Keratinocyte (primary cell): ENCODE results near the gene C10orf71. TPM values are rescaled to one million over a fixed set of nuclear protein-coding genes. Genes with fewer than 3 reads are reported as not detected.

ENCODE experiments used
- DNase-seq: peaks from one replicate; pipeline ENCODE4 v3.0.0-alpha.2; 2011; ENCODE audit warnings: low read depth, missing footprints, low spot score
- FAIRE-seq: peaks from 2 replicates; lab custom pipeline; 2011; peaks lifted over from hg19 to GRCh38; lab: Jason Lieb, UNC
- H2AFZ ChIP-seq: 2 replicates; pipeline ENCODE4 v1.6.0; 2012; ENCODE audit warnings: low read length, control low read depth, inconsistent platforms; ENCODE audit not compliant: control insufficient read depth
- H3K27ac ChIP-seq: 2 replicates; pipeline ENCODE4 v1.5.1; 2011; ENCODE audit warnings: low read length; ENCODE audit not compliant: control insufficient read depth, insufficient read depth
- H3K27me3 ChIP-seq: 3 replicates; pipeline ENCODE4 v1.6.0; 2011; ENCODE audit warnings: low read length; ENCODE audit not compliant: control insufficient read depth, insufficient read depth; ENCODE audit errors: extremely low read depth
- H3K36me3 ChIP-seq, 2 experiments: 2 replicates in 1 of 2; 3 replicates in 1 of 2; pipeline ENCODE4 v1.5.1; 2011; ENCODE audit warnings: low read length in 2 of 2, mild to moderate bottlenecking in 1 of 2; ENCODE audit not compliant: control insufficient read depth in 2 of 2, insufficient read depth in 2 of 2; ENCODE audit errors: extremely low read depth in 1 of 2
- H3K4me1 ChIP-seq: 3 replicates; pipeline ENCODE4 v1.5.1; 2011; ENCODE audit warnings: low read length; ENCODE audit not compliant: control insufficient read depth, insufficient read depth; ENCODE audit errors: extremely low read depth
- H3K4me2 ChIP-seq: 3 replicates; pipeline ENCODE4 v1.6.0; 2011; ENCODE audit warnings: low read depth, low read length; ENCODE audit not compliant: control insufficient read depth, insufficient read depth; ENCODE audit errors: extremely low read depth
- H3K4me3 ChIP-seq, 3 experiments: fragments of 200-600 bp in 1 of 3; sonication (generic) in 1 of 3; 2 replicates in 2 of 3; 3 replicates in 1 of 3; pipeline ENCODE4 v1.5.1; 2011 to 2016; ENCODE audit warnings: low read length in 3 of 3, mild to moderate bottlenecking in 3 of 3, control low read depth in 2 of 3, inconsistent platforms in 1 of 3, low read depth in 1 of 3, mixed read lengths in 1 of 3, mixed run types in 1 of 3, moderate library complexity in 1 of 3; ENCODE audit not compliant: control insufficient read depth in 2 of 3, insufficient read depth in 2 of 3; ENCODE audit errors: extremely low read depth in 1 of 3
- H3K79me2 ChIP-seq: 2 replicates; pipeline ENCODE4 v1.6.0; 2012; ENCODE audit warnings: low read length; ENCODE audit not compliant: control insufficient read depth, insufficient read depth
- H3K9ac ChIP-seq: 3 replicates; pipeline ENCODE4 v1.6.0; 2011; ENCODE audit warnings: low read length; ENCODE audit not compliant: control insufficient read depth, insufficient read depth; ENCODE audit errors: extremely low read depth
- H3K9me1 ChIP-seq: 3 replicates; pipeline ENCODE4 v1.6.0; 2011; ENCODE audit warnings: low read length; ENCODE audit not compliant: control insufficient read depth, insufficient read depth; ENCODE audit errors: extremely low read depth
- H3K9me3 ChIP-seq: 2 replicates; pipeline ENCODE4 v1.5.1; 2012; ENCODE audit warnings: low read depth, low read length; ENCODE audit not compliant: control insufficient read depth
- H4K20me1 ChIP-seq: 3 replicates; pipeline ENCODE4 v1.6.0; 2011; ENCODE audit warnings: low read length; ENCODE audit not compliant: control insufficient read depth, insufficient read depth; ENCODE audit errors: extremely low read depth
- CTCF ChIP-seq, 3 experiments: IDR thresholded peaks in 1 of 3; conservative IDR thresholded peaks in 1 of 3; optimal IDR thresholded peaks in 1 of 3; 2 replicates in 2 of 3; 3 replicates in 1 of 3; pipeline versions ENCODE3 to v1.5.1; 2011; ENCODE audit warnings: low read length in 3 of 3, mild to moderate bottlenecking in 3 of 3, moderate library complexity in 2 of 3, control low read depth in 1 of 3, inconsistent platforms in 1 of 3; ENCODE audit not compliant: insufficient read depth in 2 of 3; ENCODE audit errors: extremely low read depth in 1 of 3
- EZH2 ChIP-seq: IDR thresholded peaks from one replicate; pipeline ENCODE4 v1.6.1; 2012; ENCODE audit warnings: inconsistent platforms, mild to moderate bottlenecking, low read length, moderate library complexity
- dilution Hi-C: fragments of 300-500 bp; cut with MboI; formaldehyde crosslinking; loops from one replicate; pipeline ENCODE4 v1.7.0; 2020; ENCODE audit warnings: low sequenced_read_pairs; ENCODE audit not compliant: extremely low pct_ligation_motif_present
- polyA plus RNA-seq, 5 experiments: library from polyadenylated mRNA; depleted of rRNA in 3 of 5; stranded (reverse) in 3 of 5; stranded (forward) in 1 of 5; unstranded in 1 of 5; fragments of >200 nt; gene quantifications; 1 replicate in 1 of 5; 2 replicates in 3 of 5; 3 replicates in 1 of 5; pipeline versions ENCODE4 v1.2.1 to v1.2.3, GENCODE V29; 2011 to 2012; ENCODE audit warnings: missing spikeins in 2 of 5, low read depth in 1 of 5, low replicate concordance in 1 of 5

The C10orf71 gene
- polyA plus RNA-seq, 1 donor (not counting 4 experiments of a cell fraction or from before 2014, with no cell fraction given) = not detected

GRCh38 chr10:49350138-49350537 is 51.2 kb downstream of the C10orf71 start:
- Histone ChIP-seq H3K4me1 (no peaks in the 10 kb centered on the region), H3K9me3 (no peaks in the 10 kb centered on the region), H3K36me3 (no peaks in the 10 kb centered on the region), H3K4me3 (no peak overlapping the region), H3K79me2 (no peaks in the 10 kb centered on the region), H3K27ac (no peak overlapping the region), H3K9me1 (no peaks in the 10 kb centered on the region), H4K20me1 (no peaks in the 10 kb centered on the region), H3K27me3 (no peaks in the 10 kb centered on the region), H2AFZ (no peak overlapping the region), H3K9ac (no peak overlapping the region), H3K4me2 (no peak overlapping the region)
- FAIRE-seq = no peak
- DNase-seq = no peak
- dilution Hi-C loops = no loop called here
- no peak for TF ChIP-seq CTCF (optimal IDR thresholded peaks at IDR 0.05 in 1 of 3, IDR thresholded peaks at IDR 0.05 in 1 of 3, conservative IDR thresholded peaks at IDR 0.05 in 1 of 3; ENCODE audit: extremely low read depth in 1 of 3, insufficient read depth in 2 of 3, low read length in 3 of 3)
- TF ChIP-seq EZH2 = no peak

DNA sequence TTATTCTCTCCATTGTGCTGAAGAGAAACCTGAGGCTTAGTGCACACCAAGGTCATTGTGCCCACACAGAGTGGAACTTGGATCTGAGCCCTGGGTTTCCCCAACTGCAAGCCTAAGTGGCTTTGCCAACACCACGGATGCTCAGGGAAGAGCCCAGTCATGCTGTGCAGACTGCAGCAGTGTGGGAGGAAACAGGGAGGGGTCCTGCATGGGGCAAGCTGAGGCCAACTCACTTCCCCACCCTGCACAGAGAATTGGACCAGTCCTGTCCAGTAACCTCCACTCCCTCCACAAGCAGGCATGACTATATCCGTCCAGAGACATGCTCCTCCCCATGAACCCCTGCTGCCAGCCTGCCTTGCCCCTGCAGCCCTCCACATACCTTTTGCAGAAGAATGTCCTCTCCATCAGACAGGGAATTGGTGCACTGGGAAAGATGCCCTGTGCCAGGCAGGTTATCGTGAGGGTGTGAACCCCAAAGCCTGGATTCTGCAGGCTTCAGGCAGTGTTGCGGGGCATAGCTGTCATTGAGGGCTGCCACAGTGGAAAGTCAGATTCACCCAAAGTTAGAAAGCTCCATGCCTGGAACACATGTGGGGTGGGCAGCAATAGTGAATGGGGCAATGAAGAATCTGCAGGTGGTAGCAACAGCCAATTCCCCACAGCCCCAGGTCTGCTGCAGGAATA is 52.0 kb downstream of the C10orf71 start:
- no peak overlapping the region for H3K4me2 ChIP-seq
- no peaks in the 10 kb centered on the region for H3K9me1 ChIP-seq
- no peaks in the 10 kb centered on the region for H3K4me1 ChIP-seq
- no peak overlapping the region for H3K9ac ChIP-seq
- no peak overlapping the region for H3K27ac ChIP-seq
- H2AFZ ChIP-seq = no peak overlapping the region
- no peaks in the 10 kb centered on the region for H4K20me1 ChIP-seq
- DNase-seq (no peak), FAIRE-seq (no peak)
- H3K27me3 ChIP-seq = no peaks in the 10 kb centered on the region
- H3K79me2 ChIP-seq = no peaks in the 10 kb centered on the region
- H3K4me3 ChIP-seq = no peak overlapping the region
- no peaks in the 10 kb centered on the region for H3K36me3 ChIP-seq
- dilution Hi-C loops = no loop called here
- H3K9me3 ChIP-seq = no peaks in the 10 kb centered on the region
- no peak for TF ChIP-seq CTCF (optimal IDR thresholded peaks at IDR 0.05 in 1 of 3, IDR thresholded peaks at IDR 0.05 in 1 of 3, conservative IDR thresholded peaks at IDR 0.05 in 1 of 3; ENCODE audit: extremely low read depth in 1 of 3, insufficient read depth in 2 of 3, low read length in 3 of 3)
- TF ChIP-seq EZH2 = no peak
